ENCODE results near the gene RAB20. TPM values are rescaled to one million over a fixed set of nuclear protein-coding genes. Genes with fewer than 3 reads are reported as not detected.
A peak's percentile ranks its signal among the peaks of the same experiment; 100 is the strongest.

The RAB20 gene
- total and polyA plus RNA-seq, 9 of the 15 experiments (the other 6 are each of a cell fraction or from before 2014, with no cell fraction given): 0.62 to 9.2 (median 5.4) TPM

DNA sequence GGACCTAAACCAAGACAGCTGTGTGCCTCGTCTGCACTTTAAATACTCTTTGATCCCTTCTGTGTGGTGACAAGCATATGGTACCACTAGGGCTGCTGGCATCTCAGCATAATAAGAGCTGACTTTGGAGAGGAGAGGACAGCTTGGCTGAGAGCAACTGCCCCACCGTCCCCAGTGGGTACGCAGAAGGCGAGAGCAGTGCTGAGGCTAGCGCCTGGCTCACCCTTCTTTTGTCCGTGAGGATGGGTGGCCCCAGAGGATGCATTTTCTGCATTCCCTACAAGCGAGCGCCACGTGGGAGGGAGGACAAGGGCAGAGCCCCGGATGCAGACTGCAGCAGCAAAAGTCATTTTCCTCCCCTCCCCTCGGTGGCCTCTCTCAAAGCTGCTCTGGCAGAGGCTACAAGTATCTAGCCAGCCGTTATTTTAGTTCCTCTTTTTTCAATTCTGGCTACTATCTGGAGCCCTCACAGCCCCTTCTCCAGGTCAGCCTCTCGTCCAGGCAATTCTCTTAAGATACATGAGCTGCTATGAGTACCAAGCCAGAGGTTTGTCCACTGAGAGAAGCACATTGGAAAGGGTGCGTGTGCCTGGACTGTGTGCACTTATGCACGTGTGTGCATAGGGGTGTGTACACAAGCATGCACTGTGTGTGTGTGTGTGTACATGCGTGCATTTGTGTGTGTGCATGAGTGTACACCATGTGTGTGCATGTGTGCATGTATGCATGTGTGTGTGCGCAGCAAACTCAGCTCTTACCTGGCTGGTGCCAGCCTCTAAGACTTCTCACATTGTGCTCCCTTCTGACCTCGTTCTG is 51.3 kb downstream of the RAB20 start (continued):
- no peak for TF ChIP-seq ZNF655 (CRISPR knock-in tag; IDR thresholded peaks at IDR 0.05)
- no peak for TF ChIP-seq ZNF277 (CRISPR knock-in tag; IDR thresholded peaks at IDR 0.05; ENCODE audit: borderline replicate concordance)
- TF ChIP-seq DNMT1 (IDR thresholded peaks at IDR 0.05): no peak
- TF ChIP-seq FOXM1 (IDR thresholded peaks at IDR 0.05; ENCODE audit: low read depth): no peak
- no peak for TF ChIP-seq FOXM1 (CRISPR knock-in tag; IDR thresholded peaks at IDR 0.05; ENCODE audit: low read depth)
- TF ChIP-seq MLLT1 (IDR thresholded peaks at IDR 0.05): no peak
- peak; percentile 72; the same call in 1 of the 2 replicates for TF ChIP-seq FOXP1 (CRISPR knock-in tag; IDR thresholded peaks at IDR 0.05)
- 0 out of 2 replicates have a peak, but pooled peaks have one; percentile 24 for TF ChIP-seq ZFX (CRISPR knock-in tag; IDR thresholded peaks at IDR 0.05)
- no peak for TF ChIP-seq C11orf30 (IDR thresholded peaks at IDR 0.05; ENCODE audit: low read depth)
- TF ChIP-seq E2F6 (IDR thresholded peaks at IDR 0.05; ENCODE audit: borderline replicate concordance in 1 of 2, extremely low read depth in 1 of 2, insufficient read depth in 1 of 2, insufficient read length in 1 of 2, low read depth in 1 of 2, low read length in 1 of 2, poor library complexity in 1 of 2, severe bottlenecking in 1 of 2): peak; percentile 16 to 50
- TF ChIP-seq TSC22D4 (tag; IDR thresholded peaks at IDR 0.05): no peak
- no peak for TF ChIP-seq ZNF445 (CRISPR knock-in tag; IDR thresholded peaks at IDR 0.05; ENCODE audit: low read depth)
- 0 out of 2 replicates have a peak, but pooled peaks have one; percentile 16 for TF ChIP-seq MEF2D (tag; conservative IDR thresholded peaks at IDR 0.05; ENCODE audit: low read depth)
- TF ChIP-seq ZNF780A (CRISPR knock-in tag; IDR thresholded peaks at IDR 0.05): no peak
- TF ChIP-seq ZNF695 (CRISPR knock-in tag; IDR thresholded peaks at IDR 0.05): no peak
- no peak for TF ChIP-seq BRD9 (IDR thresholded peaks at IDR 0.05; ENCODE audit: low read depth, partially characterized antibody)
- TF ChIP-seq ZSCAN29 (IDR thresholded peaks at IDR 0.05): no peak
- TF ChIP-seq CBX1 (IDR thresholded peaks at IDR 0.05; ENCODE audit: low read depth): no peak
- no peak for TF ChIP-seq HDAC8 (tag; IDR thresholded peaks at IDR 0.05)
- TF ChIP-seq ARID3A (IDR thresholded peaks at IDR 0.05; ENCODE audit: borderline replicate concordance, low read depth, low read length): no peak
- TF ChIP-seq GTF2F1 (IDR thresholded peaks at IDR 0.05; ENCODE audit: low read depth, low read length): no peak
